Activated B cell treated with CpG ODN at 0.5 μM for 24 hours (primary cell): ENCODE measurements around the gene PPP2R2C. TPM values are rescaled to one million over a fixed set of nuclear protein-coding genes. Genes with fewer than 3 reads are reported as not detected.

Experiments used
- ATAC-seq: fragments of 200-7000 bp; cut with Tn5 transposase; one replicate; pipeline ENCODE4 v1.10.0; 2021; ENCODE audit warnings: low read depth, mild to moderate bottlenecking, moderate library complexity
- CTCF ChIA-PET: fragments of 350-600 bp; sonication (Branson Sonifier 250); formaldehyde crosslinking; loops from one replicate; lab custom pipeline; 2021; ENCODE audit warnings: antibody characterized with exemption; lab: Charles Lee
- POLR2A ChIA-PET: fragments of 350-600 bp; sonication (Branson Sonifier 250); formaldehyde crosslinking; loops from one replicate; lab custom pipeline; 2021; ENCODE audit warnings: antibody characterized with exemption; lab: Charles Lee
- DNase-seq: peaks from one replicate; pipeline ENCODE4 v3.0.0; 2022
- H3K27ac Mint-ChIP-seq: one replicate; pipeline ENCODE4 v1.8.0; 2020; ENCODE audit warnings: mixed read lengths
- H3K27me3 Mint-ChIP-seq: one replicate; pipeline ENCODE4 v1.8.0; 2021; ENCODE audit warnings: mixed read lengths
- H3K36me3 Mint-ChIP-seq: one replicate; pipeline ENCODE4 v1.8.0; 2021; ENCODE audit warnings: low read depth, mixed read lengths
- H3K4me1 Mint-ChIP-seq: one replicate; pipeline ENCODE4 v1.8.0; 2021; ENCODE audit warnings: mixed read lengths
- H3K4me3 Mint-ChIP-seq: one replicate; pipeline ENCODE4 v1.8.0; 2020; ENCODE audit warnings: mild to moderate bottlenecking, mixed read lengths
- H3K9me3 Mint-ChIP-seq: one replicate; pipeline ENCODE4 v1.8.0; 2020; ENCODE audit warnings: mixed read lengths
- intact Hi-C: fragments of 100-400 bp; cut with micrococcal nuclease; formaldehyde crosslinking; loops from one replicate; pipeline ENCODE4 v1.15.1; 2024
- total RNA-seq: library from RNA; stranded (reverse); gene quantifications from 2 replicates; pipeline ENCODE4 v1.2.3, GENCODE V29; 2022
- TF ChIP-seq, protein P1 (sequence below): fragments of 200-600 bp; IDR thresholded peaks from one replicate; pipeline ENCODE4 v1.8.0; 2022; ENCODE audit warnings: antibody characterized with exemption, mild to moderate bottlenecking

PPP2R2C gene
- total RNA-seq, 1 donor from 2014 or later = not detected

DNA sequence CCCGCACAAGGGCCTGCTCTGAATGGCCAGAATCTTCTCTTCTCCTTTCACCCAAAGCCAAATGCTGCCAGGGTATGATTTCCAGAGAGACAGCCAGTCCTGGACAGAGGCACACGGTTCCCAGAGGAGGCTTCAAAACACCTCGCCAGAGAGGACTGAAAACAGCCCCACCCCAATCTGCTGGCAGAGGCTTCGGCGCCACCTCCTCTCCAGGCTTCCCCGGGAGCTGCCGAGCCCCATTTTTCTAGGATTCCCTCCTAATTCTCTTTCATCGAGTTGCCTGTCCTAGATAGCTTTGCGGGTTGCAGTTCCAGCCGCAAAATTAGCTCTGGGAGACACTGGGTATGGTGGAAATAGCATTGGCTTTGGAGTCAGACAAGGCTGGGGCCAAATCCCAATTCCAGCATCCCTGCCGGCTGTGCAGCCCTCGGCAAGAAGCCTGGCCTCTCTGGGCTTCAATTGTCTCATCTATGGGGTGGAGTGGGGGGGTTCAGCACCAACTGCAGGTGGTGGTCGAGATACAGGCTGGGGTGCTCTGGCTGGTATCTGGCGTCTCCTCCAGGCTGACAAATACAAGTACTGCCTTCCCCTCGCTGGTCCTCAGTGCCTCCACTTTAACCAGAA lies 22.6 kb downstream of the PPP2R2C start:
- TF ChIP-seq, protein P1, sequence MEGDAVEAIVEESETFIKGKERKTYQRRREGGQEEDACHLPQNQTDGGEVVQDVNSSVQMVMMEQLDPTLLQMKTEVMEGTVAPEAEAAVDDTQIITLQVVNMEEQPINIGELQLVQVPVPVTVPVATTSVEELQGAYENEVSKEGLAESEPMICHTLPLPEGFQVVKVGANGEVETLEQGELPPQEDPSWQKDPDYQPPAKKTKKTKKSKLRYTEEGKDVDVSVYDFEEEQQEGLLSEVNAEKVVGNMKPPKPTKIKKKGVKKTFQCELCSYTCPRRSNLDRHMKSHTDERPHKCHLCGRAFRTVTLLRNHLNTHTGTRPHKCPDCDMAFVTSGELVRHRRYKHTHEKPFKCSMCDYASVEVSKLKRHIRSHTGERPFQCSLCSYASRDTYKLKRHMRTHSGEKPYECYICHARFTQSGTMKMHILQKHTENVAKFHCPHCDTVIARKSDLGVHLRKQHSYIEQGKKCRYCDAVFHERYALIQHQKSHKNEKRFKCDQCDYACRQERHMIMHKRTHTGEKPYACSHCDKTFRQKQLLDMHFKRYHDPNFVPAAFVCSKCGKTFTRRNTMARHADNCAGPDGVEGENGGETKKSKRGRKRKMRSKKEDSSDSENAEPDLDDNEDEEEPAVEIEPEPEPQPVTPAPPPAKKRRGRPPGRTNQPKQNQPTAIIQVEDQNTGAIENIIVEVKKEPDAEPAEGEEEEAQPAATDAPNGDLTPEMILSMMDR = no peak
- Mint-ChIP-seq H3K4me1 (no peaks in the 10 kb centered on the region), H3K4me3 (no peak overlapping the region), H3K27ac (no peak overlapping the region), H3K27me3 (peaks cover 4% of the 10 kb centered on the region), H3K36me3 (no peaks in the 10 kb centered on the region), H3K9me3 (no peaks in the 10 kb centered on the region)
- ChIA-PET POLR2A (no interaction called here), CTCF (no interaction called here)
- DNase-seq (no peak), ATAC-seq (no peak)
- intact Hi-C loops = no loop called here

DNA sequence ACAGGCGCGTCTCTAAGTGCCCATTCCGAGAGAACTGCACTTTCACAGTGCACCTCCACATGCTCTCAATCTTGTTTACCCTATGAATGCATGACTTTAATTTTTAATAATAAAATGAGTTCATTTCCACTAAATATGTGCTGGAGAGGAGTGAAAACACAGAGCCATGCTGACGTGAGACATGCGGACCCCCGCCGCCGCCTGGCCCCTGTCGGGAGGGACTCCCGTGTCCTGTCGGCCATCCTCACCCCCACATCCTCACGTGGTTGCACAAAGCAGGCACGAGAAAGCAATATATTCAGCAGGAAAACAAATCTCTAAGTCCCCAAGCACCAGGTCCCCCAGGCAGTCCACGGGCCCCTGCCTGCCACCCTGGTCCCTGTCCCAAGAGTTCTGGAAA lies 23.1 kb downstream of the PPP2R2C start:
- H3K27ac Mint-ChIP-seq = no peak overlapping the region
- no peak overlapping the region for H3K4me3 Mint-ChIP-seq
- TF ChIP-seq, protein P1 = no peak
- peaks cover 4% of the 10 kb centered on the region for H3K27me3 Mint-ChIP-seq
- DNase-seq = no peak
- CTCF ChIA-PET = no interaction called here
- no peaks in the 10 kb centered on the region for H3K9me3 Mint-ChIP-seq
- POLR2A ChIA-PET = no interaction called here
- intact Hi-C loops = no loop called here
- H3K4me1 Mint-ChIP-seq = no peaks in the 10 kb centered on the region
- ATAC-seq = no peak
- H3K36me3 Mint-ChIP-seq = no peaks in the 10 kb centered on the region

DNA sequence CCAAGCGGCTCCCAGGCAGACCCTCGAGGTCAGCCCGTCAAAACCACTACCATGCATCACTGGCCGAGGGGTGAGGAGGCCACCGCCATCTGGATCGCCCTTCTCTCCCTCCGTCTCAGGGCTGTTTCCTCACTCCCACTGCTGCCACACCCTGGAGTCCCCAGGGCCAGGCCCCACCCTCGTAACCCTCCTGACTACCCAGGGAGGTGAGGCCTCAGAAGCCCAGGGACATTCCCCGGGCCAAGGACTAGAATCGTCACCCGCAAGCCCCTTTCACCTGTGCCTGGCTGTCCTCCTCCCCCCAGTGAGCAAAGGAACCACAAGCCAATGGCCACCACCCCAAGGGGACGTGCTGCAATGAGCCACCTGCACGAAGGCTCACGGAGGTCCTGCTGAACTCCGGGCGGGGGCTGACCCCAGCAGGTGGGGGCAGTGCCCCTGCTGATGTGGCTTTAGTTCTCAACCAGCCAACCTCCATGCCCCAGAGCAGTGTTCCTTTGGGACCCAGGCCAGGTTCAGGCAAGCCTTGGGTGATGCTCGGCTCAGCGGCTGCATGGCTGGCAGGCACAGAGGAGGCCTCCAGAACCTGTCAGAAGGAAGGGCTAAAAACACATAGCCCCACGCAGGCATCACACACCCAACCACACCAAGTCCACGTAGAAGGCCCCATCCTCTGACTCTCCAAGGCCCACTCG lies 23.8 kb downstream of the PPP2R2C start:
- H3K27ac Mint-ChIP-seq = no peak overlapping the region
- ATAC-seq (no peak), DNase-seq (no peak)
- no peaks in the 10 kb centered on the region for H3K4me1 Mint-ChIP-seq
- H3K4me3 Mint-ChIP-seq = no peak overlapping the region
- H3K9me3 Mint-ChIP-seq = no peaks in the 10 kb centered on the region
- ChIA-PET POLR2A (no interaction called here), CTCF (no interaction called here)
- intact Hi-C loops = no loop called here
- H3K27me3 Mint-ChIP-seq = peaks cover 4% of the 10 kb centered on the region
- TF ChIP-seq, protein P1 = no peak
- no peaks in the 10 kb centered on the region for H3K36me3 Mint-ChIP-seq

GRCh38 chr4:6447672-6448171 lies 24.7 kb downstream of the PPP2R2C start:
- TF ChIP-seq, protein P1 = no peak
- H3K36me3 Mint-ChIP-seq = no peaks in the 10 kb centered on the region
- no peaks in the 10 kb centered on the region for H3K4me1 Mint-ChIP-seq
- POLR2A ChIA-PET = no interaction called here
- peaks cover 4% of the 10 kb centered on the region for H3K27me3 Mint-ChIP-seq
- intact Hi-C loops = no loop called here
- H3K4me3 Mint-ChIP-seq = no peak overlapping the region
- no peak overlapping the region for H3K27ac Mint-ChIP-seq
- DNase-seq (no peak), ATAC-seq (no peak)
- H3K9me3 Mint-ChIP-seq = no peaks in the 10 kb centered on the region
- CTCF ChIA-PET = no interaction called here

DNA sequence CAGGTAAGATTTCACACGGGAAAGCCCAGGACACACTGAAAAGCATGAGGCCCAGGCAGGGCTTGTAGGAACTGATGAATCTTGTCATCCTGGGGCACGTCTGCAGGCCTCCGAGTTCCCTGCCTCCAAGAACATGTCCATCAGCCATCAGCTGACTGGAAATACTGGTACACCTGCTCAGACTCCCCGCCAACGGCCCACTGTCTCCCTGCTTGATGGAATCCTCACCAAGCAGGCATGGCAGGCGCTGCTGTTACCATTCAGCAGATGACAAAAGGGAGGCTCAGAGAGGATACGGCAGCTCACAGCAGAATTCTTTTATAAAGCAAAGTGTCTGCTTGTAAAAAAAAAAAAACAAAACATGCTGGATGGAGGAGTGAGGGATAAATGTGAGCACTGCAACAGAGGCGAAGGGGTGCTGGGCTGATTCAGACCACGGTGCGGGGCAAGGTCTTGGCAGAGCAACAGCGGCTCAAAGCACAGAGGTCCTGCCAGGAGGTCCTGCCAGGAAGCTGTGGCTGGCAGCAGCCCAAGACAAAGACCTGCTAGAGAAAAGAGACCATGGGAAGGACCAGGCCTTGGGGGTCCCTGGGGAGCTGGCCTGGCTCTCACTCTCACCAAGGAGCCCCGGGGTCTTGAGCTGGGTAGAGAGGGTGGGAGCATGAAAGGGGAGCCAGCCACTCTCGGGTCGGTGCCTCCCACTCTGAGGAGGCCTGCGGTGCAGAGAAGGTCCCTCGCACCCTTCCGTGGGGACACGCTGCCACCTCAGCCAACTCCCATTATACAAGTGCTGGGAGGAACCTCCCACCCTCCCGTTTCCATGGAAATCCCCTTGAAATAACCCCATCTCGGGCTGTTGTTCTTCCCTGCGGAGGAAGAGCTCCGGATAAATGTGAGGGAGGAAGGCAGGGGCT lies 25.6 kb downstream of the PPP2R2C start:
- Mint-ChIP-seq H3K4me1 (no peaks in the 10 kb centered on the region), H3K9me3 (no peaks in the 10 kb centered on the region), H3K27me3 (peaks cover 4% of the 10 kb centered on the region), H3K36me3 (no peaks in the 10 kb centered on the region), H3K27ac (no peak overlapping the region), H3K4me3 (no peak overlapping the region)
- intact Hi-C loops = no loop called here
- ATAC-seq = no peak
- TF ChIP-seq, protein P1 = no peak
- POLR2A ChIA-PET = no interaction called here
- no peak for DNase-seq
- CTCF ChIA-PET = no interaction called here
